CD14-positive monocyte (primary cell): Measurements from ENCODE around the gene THBS3. TPM values are rescaled to one million over a fixed set of nuclear protein-coding genes. Genes with fewer than 3 reads are reported as not detected.
A peak's percentile ranks its signal among the peaks of the same experiment; 100 is the strongest.
"Not testable (repeated sequence)": the region's sequence is repeated elsewhere in the genome, so short reads cannot be mapped to it uniquely, and the experiment has no call there.

Experiments
- DNase-seq, 3 donors: peaks; one replicate each; pipeline ENCODE4 v3.0.0-alpha.2; 2011 to 2022
- H2AFZ ChIP-seq: 2 replicates; pipeline ENCODE4 v1.6.0; 2012; ENCODE audit warnings: mild to moderate bottlenecking, low read depth, low read length, inconsistent platforms; ENCODE audit not compliant: insufficient read depth, poor library complexity, severe bottlenecking
- H3K27ac ChIP-seq, 2 donors: 1 replicate in 1 of 2; 2 replicates in 1 of 2; pipeline ENCODE4 v1.5.1; 2012 to 2013; ENCODE audit warnings: low read length in 2 of 2, control low read depth in 1 of 2, inconsistent platforms in 1 of 2, low read depth in 1 of 2, mild to moderate bottlenecking in 1 of 2
- H3K27me3 ChIP-seq, 2 donors: one replicate each; pipeline versions ENCODE4 v1.6.0 to v1.6.1; 2011 to 2013; ENCODE audit warnings: low read length in 2 of 2; ENCODE audit not compliant: control insufficient read depth in 2 of 2, insufficient read depth in 2 of 2
- H3K36me3 ChIP-seq, 2 donors: replicated peaks in 1 of 2; 1 replicate in 1 of 2; 2 replicates in 1 of 2; pipeline versions ENCODE4 v1.5.1 to v1.6.1; 2012 to 2013; ENCODE audit warnings: low read length in 2 of 2, control low read depth in 1 of 2, inconsistent platforms in 1 of 2, mild to moderate bottlenecking in 1 of 2; ENCODE audit not compliant: insufficient read depth in 2 of 2, control insufficient read depth in 1 of 2
- H3K4me1 ChIP-seq, 2 donors: 1 replicate in 1 of 2; 2 replicates in 1 of 2; pipeline versions ENCODE4 v1.5.1 to v1.6.1; 2012 to 2013; ENCODE audit warnings: low read length in 2 of 2, control low read depth in 1 of 2, inconsistent platforms in 1 of 2, mild to moderate bottlenecking in 1 of 2, moderate library complexity in 1 of 2; ENCODE audit not compliant: insufficient read depth in 2 of 2, control insufficient read depth in 1 of 2
- H3K4me2 ChIP-seq: replicated peaks from 2 replicates; pipeline ENCODE3; 2012; ENCODE audit warnings: low read length, moderate library complexity, mild to moderate bottlenecking; ENCODE audit not compliant: poor library complexity, severe bottlenecking; ENCODE audit errors: extremely low read depth
- H3K4me3 ChIP-seq, 3 experiments: fragments of 200-600 bp in 1 of 3; sonication (generic) in 1 of 3; replicated peaks in 1 of 3; 1 replicate in 2 of 3; 2 replicates in 1 of 3; pipeline ENCODE4 v1.5.1; 2011 to 2013; ENCODE audit warnings: low read length in 3 of 3, mild to moderate bottlenecking in 3 of 3, control low read depth in 2 of 3, low read depth in 2 of 3, inconsistent platforms in 1 of 3, moderate library complexity in 1 of 3
- H3K79me2 ChIP-seq: 2 replicates; pipeline ENCODE4 v1.6.0; 2012; ENCODE audit warnings: mild to moderate bottlenecking, control low read depth, inconsistent platforms, low read length, moderate library complexity; ENCODE audit not compliant: insufficient read depth
- H3K9ac ChIP-seq: 2 replicates; pipeline ENCODE4 v1.6.0; 2017; ENCODE audit warnings: low read length, mild to moderate bottlenecking; ENCODE audit not compliant: insufficient read depth, poor library complexity, severe bottlenecking
- H3K9me3 ChIP-seq, 2 donors: replicated peaks in 1 of 2; 1 replicate in 1 of 2; 2 replicates in 1 of 2; pipeline versions ENCODE4 v1.5.1 to v1.6.1; 2012 to 2013; ENCODE audit warnings: low read length in 2 of 2, control low read depth in 1 of 2; ENCODE audit not compliant: control insufficient read depth in 1 of 2, insufficient read depth in 1 of 2
- H4K20me1 ChIP-seq: 2 replicates; pipeline ENCODE4 v1.6.0; 2012; ENCODE audit warnings: mild to moderate bottlenecking, low read length, control low read depth, moderate library complexity; ENCODE audit not compliant: insufficient read depth
- H3K27ac Mint-ChIP-seq, 7 donors: one replicate each; pipeline ENCODE4 v1.8.0; 2020; ENCODE audit warnings: mild to moderate bottlenecking in 7 of 7, mixed read lengths in 7 of 7, moderate library complexity in 6 of 7, inconsistent platforms in 2 of 7
- H3K27me3 Mint-ChIP-seq, 3 donors: one replicate each; pipeline ENCODE4 v1.8.0; 2021 to 2022; ENCODE audit warnings: low read depth in 3 of 3, mild to moderate bottlenecking in 3 of 3, mixed read lengths in 3 of 3, moderate library complexity in 3 of 3, inconsistent platforms in 1 of 3
- H3K36me3 Mint-ChIP-seq, 2 donors: one replicate each; pipeline ENCODE4 v1.8.0; 2020; ENCODE audit warnings: mixed read lengths in 2 of 2, inconsistent platforms in 1 of 2, mild to moderate bottlenecking in 1 of 2
- H3K4me1 Mint-ChIP-seq: one replicate; pipeline ENCODE4 v1.8.0; 2020; ENCODE audit warnings: mild to moderate bottlenecking, mixed read lengths
- H3K4me3 Mint-ChIP-seq, 2 donors: one replicate each; pipeline ENCODE4 v1.8.0; 2020; ENCODE audit warnings: mild to moderate bottlenecking in 2 of 2, mixed read lengths in 2 of 2, moderate library complexity in 1 of 2
- H3K9me3 Mint-ChIP-seq, 7 donors: one replicate each; pipeline ENCODE4 v1.8.0; 2020 to 2022; ENCODE audit warnings: mixed read lengths in 7 of 7, mild to moderate bottlenecking in 6 of 7, moderate library complexity in 6 of 7, inconsistent platforms in 2 of 7
- CTCF ChIP-seq: fragments of 200-600 bp; IDR thresholded peaks from one replicate; pipeline ENCODE4 v1.8.0; 2022; ENCODE audit warnings: antibody characterized with exemption, mild to moderate bottlenecking
- WGBS: methylation state at CpG from one replicate; pipeline ENCODE4 v1.1.5; 2013; ENCODE audit warnings: missing lambda C conversion rate; ENCODE audit not compliant: insufficient coverage; 5-methylcytosine and 5-hydroxymethylcytosine counted together
- intact Hi-C, 2 donors: fragments of 100-400 bp; cut with micrococcal nuclease; formaldehyde crosslinking; loops; one replicate each; pipeline versions ENCODE4 v1.15.0 to v1.15.1; 2023
- polyA plus RNA-seq, 3 donors: library from polyadenylated mRNA; depleted of rRNA in 1 of 3; unstranded in 2 of 3; stranded (reverse) in 1 of 3; fragments of 300-500 nt in 2 of 3; fragments of >200 nt in 1 of 3; fragmentation: Illumina TruSeq in 2 of 3; gene quantifications; 1 replicate in 2 of 3; 2 replicates in 1 of 3; pipeline ENCODE4 v1.2.3, GENCODE V29; 2012 to 2021

The THBS3 gene
- polyA plus RNA-seq, 3 donors, result 3.2 to 50.7 (median 5.3) TPM

GRCh38 chr1:155168456-155169210 is 39.1 kb downstream of the THBS3 start:
- peaks cover 16 to 27% (median 24%) of the 10 kb centered on the region in 3 donors for H3K27me3 Mint-ChIP-seq
- Histone ChIP-seq H3K9me3 (no peaks in the 10 kb centered on the region), H3K4me2 (no peak overlapping the region), H3K9ac (no peak overlapping the region), H3K79me2 (peaks cover 21% of the 10 kb centered on the region), H3K36me3 (peaks cover 14 to 19% of the 10 kb centered on the region in 2 donors), H2AFZ (no peak overlapping the region), H3K27me3 (peaks cover 0 to 15% of the 10 kb centered on the region in 2 donors), H4K20me1 (no peaks in the 10 kb centered on the region), H3K4me3 (no peak overlapping the region), H3K4me1 (peaks cover 29 to 31% of the 10 kb centered on the region in 2 donors), H3K27ac (no peak overlapping the region)
- WGBS, result 95% methylated on average over 7 of the region's 10 CpGs
- no peak for TF ChIP-seq CTCF
- peak overlapping the region in 2 of 7 donors; percentile 1 to 41 for H3K27ac Mint-ChIP-seq
- H3K36me3 Mint-ChIP-seq, result peaks cover 19 to 30% of the 10 kb centered on the region in 2 donors
- H3K4me3 Mint-ChIP-seq, result no peak overlapping the region
- peaks cover 31% of the 10 kb centered on the region for H3K4me1 Mint-ChIP-seq
- intact Hi-C loops, result loop anchor here in 1 of 2 donors (5.0 kb wide), 1 partner anchor 41 kb away; the partner anchor contains the start of gene EFNA1
- peaks cover 0 to 11% (median 6%) of the 10 kb centered on the region in 7 donors for H3K9me3 Mint-ChIP-seq
- no peak for DNase-seq

DNA sequence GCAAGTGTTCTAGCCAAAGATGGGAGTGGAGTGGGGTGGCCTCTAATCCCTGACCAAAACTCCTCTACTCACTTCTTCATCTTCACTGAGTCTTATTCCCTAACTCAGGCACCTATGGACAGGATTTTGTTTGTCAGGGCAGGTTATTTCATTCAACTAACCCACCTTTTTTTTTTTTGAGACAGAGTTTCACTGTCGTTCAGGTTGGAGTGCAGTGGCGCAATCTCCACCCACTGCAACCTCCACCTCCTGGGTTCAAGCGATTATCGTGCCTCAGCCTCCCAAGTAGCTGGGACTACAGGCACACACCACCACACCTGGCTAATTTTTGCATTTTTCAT is 39.6 kb downstream of the THBS3 start:
- WGBS, result 33% methylated on average over 4 of the region's 4 CpGs
- not testable (repeated sequence) for H3K9me3 ChIP-seq, H3K4me3 ChIP-seq, H3K4me2 ChIP-seq, H3K4me3 Mint-ChIP-seq, H4K20me1 ChIP-seq, H3K27ac Mint-ChIP-seq, DNase-seq, H2AFZ ChIP-seq, H3K9ac ChIP-seq, H3K27ac ChIP-seq
- H3K36me3 Mint-ChIP-seq, result peaks cover 19 to 30% of the 10 kb centered on the region in 2 donors
- intact Hi-C loops, result loop anchor here in 1 of 2 donors (5.0 kb wide), 1 partner anchor 41 kb away; the partner anchor contains the start of gene EFNA1
- peaks cover 19% of the 10 kb centered on the region for H3K79me2 ChIP-seq
- peaks cover 16 to 23% (median 22%) of the 10 kb centered on the region in 3 donors for H3K27me3 Mint-ChIP-seq
- H3K4me1 ChIP-seq, result peaks cover 25 to 26% of the 10 kb centered on the region in 2 donors
- H3K36me3 ChIP-seq, result peaks cover 14 to 19% of the 10 kb centered on the region in 2 donors
- peaks cover 0 to 11% (median 6%) of the 10 kb centered on the region in 7 donors for H3K9me3 Mint-ChIP-seq
- peak; percentile 14 for TF ChIP-seq CTCF
- peaks cover 26% of the 10 kb centered on the region for H3K4me1 Mint-ChIP-seq
- H3K27me3 ChIP-seq, result peaks cover 0 to 15% of the 10 kb centered on the region in 2 donors
